ENCODE results near the gene CWF19L2.

CWF19L2 gene

DNA sequence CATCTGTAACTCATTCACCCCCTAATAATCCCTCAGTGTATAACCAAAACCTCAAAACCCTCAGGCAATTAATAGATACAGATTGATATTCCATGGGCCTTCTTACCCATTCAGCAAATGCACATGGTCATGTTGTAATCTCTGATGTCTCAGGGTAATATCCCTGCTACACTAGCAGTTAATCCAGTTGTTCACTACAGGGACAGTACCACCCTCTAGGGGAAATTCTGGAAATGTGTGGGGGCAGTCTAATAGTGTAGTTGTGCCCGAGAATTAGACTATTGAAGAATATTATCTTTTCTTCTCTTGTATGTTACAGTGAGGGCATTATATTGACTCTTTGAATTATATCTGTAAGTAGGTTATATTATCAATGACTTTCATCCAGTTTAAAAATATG lies 175.4 kb downstream of the CWF19L2 start:
- DNase-seq, result no peak
